ENCODE measurements around the gene SEMA4D.

DNA sequence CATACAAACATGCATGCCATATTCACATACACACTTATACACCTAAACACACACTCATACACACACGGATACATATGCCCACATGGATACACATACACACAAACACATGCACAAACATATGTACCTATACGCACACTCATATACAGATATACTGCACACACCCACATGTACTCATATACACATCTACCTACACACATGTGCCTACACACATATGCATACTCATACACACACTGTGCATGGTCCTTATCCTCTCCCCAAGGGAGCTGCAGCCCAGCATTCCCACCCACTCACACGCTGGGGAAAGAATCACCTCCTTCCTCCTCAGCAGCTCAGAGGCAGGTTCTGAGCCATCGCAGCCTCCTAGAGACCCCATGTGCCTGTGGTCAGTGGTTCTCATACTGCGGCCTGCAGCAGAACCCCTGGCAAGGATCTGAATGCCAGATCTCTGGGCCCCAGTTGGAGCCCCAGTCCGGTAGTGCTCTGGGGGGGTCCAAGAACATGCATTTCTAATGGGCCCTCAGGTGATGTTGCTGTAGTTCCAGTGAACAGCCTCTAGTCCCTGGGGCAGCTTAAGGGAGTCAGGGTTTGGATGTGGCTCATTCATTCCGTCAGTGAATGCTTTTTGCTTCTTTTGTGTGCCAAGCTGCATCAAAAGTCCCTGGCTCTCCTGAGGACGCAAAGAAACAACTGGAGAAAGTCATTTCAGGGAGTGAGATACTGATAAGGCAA is 39.0 kb downstream of the SEMA4D start:
- TF ChIP-seq, protein P1, sequence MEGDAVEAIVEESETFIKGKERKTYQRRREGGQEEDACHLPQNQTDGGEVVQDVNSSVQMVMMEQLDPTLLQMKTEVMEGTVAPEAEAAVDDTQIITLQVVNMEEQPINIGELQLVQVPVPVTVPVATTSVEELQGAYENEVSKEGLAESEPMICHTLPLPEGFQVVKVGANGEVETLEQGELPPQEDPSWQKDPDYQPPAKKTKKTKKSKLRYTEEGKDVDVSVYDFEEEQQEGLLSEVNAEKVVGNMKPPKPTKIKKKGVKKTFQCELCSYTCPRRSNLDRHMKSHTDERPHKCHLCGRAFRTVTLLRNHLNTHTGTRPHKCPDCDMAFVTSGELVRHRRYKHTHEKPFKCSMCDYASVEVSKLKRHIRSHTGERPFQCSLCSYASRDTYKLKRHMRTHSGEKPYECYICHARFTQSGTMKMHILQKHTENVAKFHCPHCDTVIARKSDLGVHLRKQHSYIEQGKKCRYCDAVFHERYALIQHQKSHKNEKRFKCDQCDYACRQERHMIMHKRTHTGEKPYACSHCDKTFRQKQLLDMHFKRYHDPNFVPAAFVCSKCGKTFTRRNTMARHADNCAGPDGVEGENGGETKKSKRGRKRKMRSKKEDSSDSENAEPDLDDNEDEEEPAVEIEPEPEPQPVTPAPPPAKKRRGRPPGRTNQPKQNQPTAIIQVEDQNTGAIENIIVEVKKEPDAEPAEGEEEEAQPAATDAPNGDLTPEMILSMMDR (IDR thresholded peaks at IDR 0.05; ENCODE audit: poor library complexity, severe bottlenecking) = no peak
- no peak for TF ChIP-seq POLR2AphosphoS5 (IDR thresholded peaks at IDR 0.05)
